Spleen (tissue), 11 donors: ENCODE results near the gene DMGDH. TPM values are rescaled to one million over a fixed set of nuclear protein-coding genes. Genes with fewer than 3 reads are reported as not detected.

Experiments
- DNase-seq: peaks from one replicate; pipeline ENCODE4 v3.0.0-alpha.2; 2020
- H3K27ac ChIP-seq, 8 donors: fragments of 200-600 bp; sonication (generic) in 7 of 8; 1 replicate in 4 of 8; 2 replicates in 4 of 8; pipeline versions ENCODE4 v1.5.0 to v1.8.0; 2016 to 2021; ENCODE audit warnings: inconsistent platforms in 4 of 8, mild to moderate bottlenecking in 4 of 8, moderate library complexity in 1 of 8
- H3K27me3 ChIP-seq, 7 donors: fragments of 200-600 bp; sonication (generic) in 6 of 7; replicated peaks in 1 of 7; 1 replicate in 4 of 7; 2 replicates in 3 of 7; pipeline versions ENCODE4 v1.5.0 to v1.8.0; 2016 to 2021; ENCODE audit warnings: inconsistent platforms in 3 of 7, mild to moderate bottlenecking in 1 of 7
- H3K36me3 ChIP-seq, 6 donors: fragments of 200-600 bp; sonication (generic) in 5 of 6; 1 replicate in 4 of 6; 2 replicates in 2 of 6; pipeline versions ENCODE4 v1.5.0 to v1.8.0; 2016 to 2021; ENCODE audit warnings: inconsistent platforms in 2 of 6
- H3K4me1 ChIP-seq, 6 donors: fragments of 200-600 bp; sonication (generic) in 5 of 6; 1 replicate in 3 of 6; 2 replicates in 3 of 6; pipeline versions ENCODE4 v1.5.0 to v1.8.0; 2016 to 2021; ENCODE audit warnings: inconsistent platforms in 3 of 6
- H3K4me3 ChIP-seq, 8 donors: fragments of 200-600 bp; sonication (generic) in 7 of 8; 1 replicate in 4 of 8; 2 replicates in 4 of 8; pipeline versions ENCODE4 v1.5.0 to v1.8.0; 2016 to 2021; ENCODE audit warnings: inconsistent platforms in 4 of 8, mild to moderate bottlenecking in 4 of 8, moderate library complexity in 2 of 8
- H3K9me3 ChIP-seq, 8 donors: fragments of 200-600 bp; sonication (generic) in 7 of 8; 1 replicate in 4 of 8; 2 replicates in 4 of 8; pipeline versions ENCODE4 v1.5.0 to v1.8.0; 2016 to 2021; ENCODE audit warnings: inconsistent platforms in 4 of 8
- POLR2A ChIP-seq, 3 donors: fragments of 450-650 bp; IDR thresholded peaks; one replicate each; pipeline ENCODE4 v1.5.1; 2017; ENCODE audit warnings: antibody characterized with exemption in 3 of 3, mild to moderate bottlenecking in 1 of 3
- POLR2AphosphoS5 ChIP-seq, 3 donors: sonication (generic); formaldehyde crosslinking; IDR thresholded peaks; one replicate each; pipeline ENCODE4 v1.5.1; 2017; ENCODE audit warnings: antibody characterized with exemption in 3 of 3
- WGBS, 5 donors: extraction: QIAGEN DNeasy Blood & Tissue Kit in 3 of 5; methylation state at CpG; one replicate each; pipeline versions ENCODE4 v1.1.5 to v1.1.7; 2013 to 2018; 5-methylcytosine and 5-hydroxymethylcytosine counted together
- intact Hi-C: fragments of 100-400 bp; cut with DNase I; formaldehyde crosslinking; loops from one replicate; pipeline ENCODE4 v1.15.0; 2023; ENCODE audit warnings: low total_unique reads
- polyA plus RNA-seq, 3 donors: library from polyadenylated mRNA; stranded (reverse); fragments of 200-250 nt; gene quantifications; one replicate each; pipeline ENCODE4 v1.2.1, GENCODE V29; 2013
- total RNA-seq, 7 donors: library from RNA; depleted of rRNA in 3 of 7; stranded (reverse); fragments of >200 nt in 3 of 7; fragmentation: NEBNext Ultra II Directional in 4 of 7; extraction: Animal tissue kit (Norgen Biotek cat#: 25700) in 4 of 7; gene quantifications; one replicate each; pipeline versions ENCODE4 v1.1.0 to v1.2.1, GENCODE V29; 2016 to 2021
- TF ChIP-seq, protein P1 (sequence below), 11 experiments: fragments of 200-600 bp in 7 of 11; fragments of 450-650 bp in 4 of 11; sonication (generic) in 4 of 11; IDR thresholded peaks in 8 of 11; conservative IDR thresholded peaks in 3 of 11; 1 replicate in 7 of 11; 2 replicates in 4 of 11; pipeline versions ENCODE4 v1.4.0 to v1.8.0; 2016 to 2021; ENCODE audit warnings: antibody characterized with exemption in 11 of 11, inconsistent platforms in 4 of 11, mild to moderate bottlenecking in 1 of 11
- donor health status: healthy with polysubstance abuse.
- donor health status: DM: no; HTN: no; CAD: no; lungs with moderate emphysema.
- donor health status: DM: no; HTN: no; CAD: no.
- donor health status: Bipolar disorder and iron deficiency.
- donor health status: healthy.
- donor health status: DM: no; HTN: no; CAD: no.
- donor health status: DM: yes; HTN: yes; CAD: no.

DMGDH gene
- total and polyA plus RNA-seq, 10 donors, result 0.06 to 1.4 (median 0.45) TPM; not detected in 2

DNA sequence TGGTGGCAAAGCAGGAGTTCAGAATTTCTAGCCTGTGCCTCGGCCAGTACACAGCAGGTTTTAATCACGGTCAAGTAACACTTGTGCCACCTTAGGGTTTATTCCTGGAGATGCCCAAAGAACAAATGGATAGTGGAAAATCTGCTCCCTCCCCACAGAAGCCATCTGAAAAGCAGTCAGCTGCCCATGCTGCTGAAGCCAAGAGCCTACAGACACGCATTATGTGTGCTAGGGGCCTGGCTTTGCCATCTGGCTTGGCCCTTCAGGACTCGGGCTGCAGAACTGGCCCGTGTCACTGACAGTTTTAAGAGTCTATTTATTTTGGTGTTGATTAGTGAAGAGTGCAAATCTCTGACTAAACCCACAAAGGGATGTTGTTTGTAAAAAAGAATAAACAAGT lies 95.5 kb downstream of the DMGDH start:
- intact Hi-C loops, result no loop called here
- 90 to 96% (median 94%) methylated on average over 5 of the region's 5 CpGs for WGBS, 5 donors

GRCh38 chr5:78972654-78973428 lies 96.6 kb downstream of the DMGDH start:
- Histone ChIP-seq H3K27me3 (no peaks in the 10 kb centered on the region), H3K4me1 (peaks cover 0 to 22% (median 5%) of the 10 kb centered on the region in 6 donors), H3K9me3 (no peaks in the 10 kb centered on the region), H3K27ac (peak overlapping the region in 3 of 8 donors; percentile 2 to 35 (median 12)), H3K36me3 (peaks cover 0 to 11% (median 0%) of the 10 kb centered on the region in 6 donors), H3K4me3 (no peak overlapping the region)
- TF ChIP-seq, protein P1, sequence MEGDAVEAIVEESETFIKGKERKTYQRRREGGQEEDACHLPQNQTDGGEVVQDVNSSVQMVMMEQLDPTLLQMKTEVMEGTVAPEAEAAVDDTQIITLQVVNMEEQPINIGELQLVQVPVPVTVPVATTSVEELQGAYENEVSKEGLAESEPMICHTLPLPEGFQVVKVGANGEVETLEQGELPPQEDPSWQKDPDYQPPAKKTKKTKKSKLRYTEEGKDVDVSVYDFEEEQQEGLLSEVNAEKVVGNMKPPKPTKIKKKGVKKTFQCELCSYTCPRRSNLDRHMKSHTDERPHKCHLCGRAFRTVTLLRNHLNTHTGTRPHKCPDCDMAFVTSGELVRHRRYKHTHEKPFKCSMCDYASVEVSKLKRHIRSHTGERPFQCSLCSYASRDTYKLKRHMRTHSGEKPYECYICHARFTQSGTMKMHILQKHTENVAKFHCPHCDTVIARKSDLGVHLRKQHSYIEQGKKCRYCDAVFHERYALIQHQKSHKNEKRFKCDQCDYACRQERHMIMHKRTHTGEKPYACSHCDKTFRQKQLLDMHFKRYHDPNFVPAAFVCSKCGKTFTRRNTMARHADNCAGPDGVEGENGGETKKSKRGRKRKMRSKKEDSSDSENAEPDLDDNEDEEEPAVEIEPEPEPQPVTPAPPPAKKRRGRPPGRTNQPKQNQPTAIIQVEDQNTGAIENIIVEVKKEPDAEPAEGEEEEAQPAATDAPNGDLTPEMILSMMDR (IDR thresholded peaks at IDR 0.05 in 8 of 11, conservative IDR thresholded peaks at IDR 0.05 in 3 of 11), result no peak
- TF ChIP-seq POLR2A (IDR thresholded peaks at IDR 0.05) (no peak), POLR2AphosphoS5 (IDR thresholded peaks at IDR 0.05) (no peak)
- intact Hi-C loops, result no loop called here
- no peak for DNase-seq
- 28 to 43% (median 35%) methylated on average over 7 of the region's 7 CpGs for WGBS, 5 donors

More for the DNA sequence above, 95.5 kb downstream of the DMGDH start:
- TF ChIP-seq POLR2AphosphoS5 (IDR thresholded peaks at IDR 0.05) (no peak), POLR2A (IDR thresholded peaks at IDR 0.05) (no peak)
- TF ChIP-seq, protein P1 (IDR thresholded peaks at IDR 0.05 in 8 of 11, conservative IDR thresholded peaks at IDR 0.05 in 3 of 11), result no peak
- no peaks in the 10 kb centered on the region for H3K36me3 ChIP-seq
- no peak overlapping the region for H3K4me3 ChIP-seq
- no peaks in the 10 kb centered on the region for H3K27me3 ChIP-seq
- H3K27ac ChIP-seq, result no peak overlapping the region
- DNase-seq, result no peak
- H3K9me3 ChIP-seq, result no peaks in the 10 kb centered on the region
- peaks cover 0 to 22% (median 6%) of the 10 kb centered on the region in 6 donors for H3K4me1 ChIP-seq

GRCh38 chr5:78971998-78972397 lies 97.5 kb downstream of the DMGDH start:
- H3K9me3 ChIP-seq, result no peaks in the 10 kb centered on the region
- DNase-seq, result no peak
- no peak overlapping the region for H3K27ac ChIP-seq
- H3K4me3 ChIP-seq, result no peak overlapping the region
- intact Hi-C loops, result no loop called here
- no peaks in the 10 kb centered on the region for H3K27me3 ChIP-seq
- H3K36me3 ChIP-seq, result peaks cover 0 to 20% (median 0%) of the 10 kb centered on the region in 6 donors
- TF ChIP-seq POLR2AphosphoS5 (IDR thresholded peaks at IDR 0.05) (no peak), POLR2A (IDR thresholded peaks at IDR 0.05) (no peak)
- TF ChIP-seq, protein P1 (IDR thresholded peaks at IDR 0.05 in 8 of 11, conservative IDR thresholded peaks at IDR 0.05 in 3 of 11), result no peak
- H3K4me1 ChIP-seq, result peaks cover 0 to 22% (median 2%) of the 10 kb centered on the region in 6 donors
- 50 to 93% (median 75%) methylated on average over 2 of the region's 2 CpGs for WGBS, 5 donors

- Histone ChIP-seq H3K27me3 (no peaks in the 10 kb centered on the region), H3K4me1 (peaks cover 0 to 19% (median 2%) of the 10 kb centered on the region in 6 donors), H3K4me3 (no peak overlapping the region), H3K36me3 (peaks cover 0 to 29% (median 5%) of the 10 kb centered on the region in 6 donors), H3K27ac (no peak overlapping the region), H3K9me3 (no peaks in the 10 kb centered on the region)
- 94 to 99% (median 98%) methylated on average over 5 of the region's 5 CpGs for WGBS, 5 donors
- TF ChIP-seq POLR2A (IDR thresholded peaks at IDR 0.05) (no peak), POLR2AphosphoS5 (IDR thresholded peaks at IDR 0.05) (no peak)
- TF ChIP-seq, protein P1 (IDR thresholded peaks at IDR 0.05 in 8 of 11, conservative IDR thresholded peaks at IDR 0.05 in 3 of 11), result no peak
- intact Hi-C loops, result no loop called here
- no peak for DNase-seq
Measured at GRCh38 chr5:78968781-78969180, 100.7 kb downstream of the DMGDH start.
